HEK293 (cell line): ENCODE results near the gene ROBO1.

ENCODE experiments used
- CTCF ChIA-PET: fragments of 350-600 bp; formaldehyde crosslinking; extraction: SDS; loops from one replicate; lab custom pipeline; 2021; ENCODE audit warnings: antibody characterized with exemption; lab: Yijun Ruan, JAX
- POLR2A ChIA-PET: fragments of 300-600 bp; formaldehyde crosslinking; extraction: SDS; loops from one replicate; lab custom pipeline; 2020; ENCODE audit warnings: antibody characterized with exemption, inconsistent platforms; lab: Yijun Ruan, JAX
- H3K27ac ChIP-seq: fragments of 200-500 bp; sonication (Bioruptor generic); 2 replicates; pipeline ENCODE4 v1.5.1; 2014; ENCODE audit warnings: low read depth, low read length, control low read depth, inconsistent platforms; ENCODE audit errors: extremely low read depth
- H3K36me3 ChIP-seq, 2 experiments: fragments of 200-500 bp in 1 of 2; sonication (Bioruptor generic) in 1 of 2; 1 replicate in 1 of 2; 2 replicates in 1 of 2; pipeline ENCODE4 v1.5.1; 2014 to 2017; ENCODE audit warnings: inconsistent platforms in 2 of 2, low read length in 2 of 2; ENCODE audit not compliant: control insufficient read depth in 2 of 2, insufficient read depth in 1 of 2
- H3K4me1 ChIP-seq: fragments of 200-500 bp; sonication (Bioruptor generic); 2 replicates; pipeline ENCODE4 v1.5.1; 2014; ENCODE audit warnings: mild to moderate bottlenecking, low read length, inconsistent platforms; ENCODE audit not compliant: control insufficient read depth, insufficient read depth
- H3K4me3 ChIP-seq: 2 replicates; pipeline ENCODE4 v1.5.1; 2011; ENCODE audit warnings: low read depth, mild to moderate bottlenecking, control low read depth, low read length, moderate library complexity
- H3K9me3 ChIP-seq: fragments of 200-500 bp; sonication (Bioruptor generic); 2 replicates; pipeline ENCODE4 v1.5.1; 2014; ENCODE audit warnings: low read depth, low read length, inconsistent platforms; ENCODE audit not compliant: control insufficient read depth, insufficient read depth
- ATF2 ChIP-seq: fragments of 450-650 bp; formaldehyde crosslinking; IDR thresholded peaks from 2 replicates; pipeline ENCODE4 v1.5.1; 2016; ENCODE audit warnings: missing biosample characterization, missing genetic modification characterization, low read depth
- BCL11A ChIP-seq: fragments of 450-650 bp; formaldehyde crosslinking; IDR thresholded peaks from 2 replicates; pipeline ENCODE4 v1.5.1; 2016; ENCODE audit warnings: low read depth, missing biosample characterization, missing genetic modification characterization
- GLI4 ChIP-seq: fragments of 450-650 bp; formaldehyde crosslinking; IDR thresholded peaks from 2 replicates; pipeline ENCODE4 v1.5.1; 2016; ENCODE audit warnings: missing biosample characterization, missing genetic modification characterization
- HOXA7 ChIP-seq: sonication (generic); formaldehyde crosslinking; IDR thresholded peaks from 2 replicates; pipeline ENCODE4 v1.8.1; 2022; ENCODE audit warnings: missing genetic modification reagents, borderline replicate concordance
- KLF9 ChIP-seq: fragments of 450-650 bp; formaldehyde crosslinking; IDR thresholded peaks from 2 replicates; pipeline ENCODE4 v1.5.1; 2016; ENCODE audit warnings: missing biosample characterization, missing genetic modification characterization, low read depth
- OSR2 ChIP-seq: fragments of 450-650 bp; formaldehyde crosslinking; IDR thresholded peaks from 2 replicates; pipeline ENCODE4 v1.5.1; 2016; ENCODE audit warnings: missing biosample characterization, missing genetic modification characterization
- ZBTB6 ChIP-seq: fragments of 450-650 bp; formaldehyde crosslinking; IDR thresholded peaks from 2 replicates; pipeline ENCODE4 v1.5.1; 2017; ENCODE audit warnings: missing biosample characterization, missing genetic modification characterization
- ZNF146 ChIP-seq: fragments of 450-650 bp; formaldehyde crosslinking; IDR thresholded peaks from 2 replicates; pipeline ENCODE4 v1.5.1; 2016; ENCODE audit warnings: missing biosample characterization, missing genetic modification characterization
- ZNF157 ChIP-seq: fragments of 450-650 bp; formaldehyde crosslinking; IDR thresholded peaks from 2 replicates; pipeline ENCODE4 v1.5.1; 2016; ENCODE audit warnings: missing biosample characterization, missing genetic modification characterization
- ZNF2 ChIP-seq: fragments of 450-650 bp; formaldehyde crosslinking; IDR thresholded peaks from 2 replicates; pipeline ENCODE4 v1.5.1; 2016; ENCODE audit warnings: missing biosample characterization, missing genetic modification characterization
- ZNF211 ChIP-seq: fragments of 450-650 bp; formaldehyde crosslinking; IDR thresholded peaks from 2 replicates; pipeline ENCODE4 v1.5.1; 2016; ENCODE audit warnings: low read depth, missing biosample characterization, missing genetic modification characterization
- ZNF292 ChIP-seq: fragments of 450-650 bp; formaldehyde crosslinking; IDR thresholded peaks from 2 replicates; pipeline ENCODE4 v1.5.1; 2016; ENCODE audit warnings: low read depth, missing biosample characterization, missing genetic modification characterization, borderline replicate concordance
- ZNF473 ChIP-seq: fragments of 450-650 bp; formaldehyde crosslinking; IDR thresholded peaks from 2 replicates; pipeline ENCODE4 v1.5.1; 2017; ENCODE audit warnings: missing biosample characterization, missing genetic modification characterization
- ZNF518A ChIP-seq: fragments of 450-650 bp; formaldehyde crosslinking; conservative IDR thresholded peaks from 2 replicates; pipeline ENCODE4 v1.5.1; 2016; ENCODE audit warnings: low read depth, missing biosample characterization, missing genetic modification characterization
- ZNF521 ChIP-seq: fragments of 450-650 bp; formaldehyde crosslinking; IDR thresholded peaks from 2 replicates; pipeline ENCODE4 v1.5.1; 2017; ENCODE audit warnings: missing biosample characterization, mild to moderate bottlenecking, missing genetic modification characterization
- ZNF529 ChIP-seq: fragments of 450-650 bp; formaldehyde crosslinking; IDR thresholded peaks from 2 replicates; pipeline ENCODE4 v1.5.1; 2017; ENCODE audit warnings: missing genetic modification characterization, missing biosample characterization; ENCODE audit not compliant: insufficient replicate concordance
- ZNF530 ChIP-seq: fragments of 450-650 bp; formaldehyde crosslinking; IDR thresholded peaks from 2 replicates; pipeline ENCODE4 v1.5.1; 2016; ENCODE audit warnings: low read depth, missing biosample characterization, missing genetic modification characterization
- ZNF621 ChIP-seq: fragments of 450-650 bp; formaldehyde crosslinking; IDR thresholded peaks from 2 replicates; pipeline ENCODE4 v1.5.1; 2017; ENCODE audit warnings: missing biosample characterization, missing genetic modification characterization
- ZNF654 ChIP-seq: fragments of 450-650 bp; formaldehyde crosslinking; IDR thresholded peaks from 2 replicates; pipeline ENCODE4 v1.5.1; 2016; ENCODE audit warnings: low read depth, missing biosample characterization, missing genetic modification characterization
- ZNF677 ChIP-seq: fragments of 450-650 bp; IDR thresholded peaks from 2 replicates; pipeline ENCODE4 v1.5.0; 2018; ENCODE audit warnings: missing biosample characterization, mild to moderate bottlenecking, missing genetic modification characterization, moderate library complexity
- ZNF707 ChIP-seq: fragments of 450-650 bp; formaldehyde crosslinking; IDR thresholded peaks from 2 replicates; pipeline ENCODE4 v1.5.1; 2016; ENCODE audit warnings: missing biosample characterization, missing genetic modification characterization
- ZNF830 ChIP-seq: fragments of 450-650 bp; IDR thresholded peaks from 2 replicates; pipeline ENCODE4 v1.5.0; 2018; ENCODE audit warnings: missing biosample characterization, missing genetic modification characterization, low read depth, mild to moderate bottlenecking, moderate library complexity
- ZSCAN5A ChIP-seq: fragments of 450-650 bp; formaldehyde crosslinking; IDR thresholded peaks from 2 replicates; pipeline ENCODE4 v1.5.1; 2016; ENCODE audit warnings: missing biosample characterization, missing genetic modification characterization

The ROBO1 gene

GRCh38 chr3:78838362-78838761 lies 929.4 kb downstream of the ROBO1 start (continued):
- no peak for TF ChIP-seq ATF2
- TF ChIP-seq ZNF157 (tag by site-specific recombination) = no peak
- TF ChIP-seq BCL11A (tag by site-specific recombination) = no peak
- TF ChIP-seq ZNF677 (tag by site-specific recombination) = no peak
- no peak for TF ChIP-seq ZNF530 (tag by site-specific recombination)
- no peak for TF ChIP-seq OSR2 (tag by site-specific recombination)
- no peak for TF ChIP-seq ZNF521
- TF ChIP-seq ZNF654 (tag by site-specific recombination) = no peak
- no peak for TF ChIP-seq ZNF292
- TF ChIP-seq ZNF529 = no peak
- no peak for TF ChIP-seq ZNF707

GRCh38 chr3:78834910-78835309 lies 932.9 kb downstream of the ROBO1 start:
- Histone ChIP-seq H3K27ac (no peak overlapping the region), H3K9me3 (no peaks in the 10 kb centered on the region), H3K36me3 (no peaks in the 10 kb centered on the region), H3K4me3 (no peak overlapping the region), H3K4me1 (no peaks in the 10 kb centered on the region; the same call in 1 of the 2 replicates)
- POLR2A ChIA-PET = no interaction called here
- CTCF ChIA-PET = no interaction called here
- TF ChIP-seq GLI4 (tag by site-specific recombination) = no peak
- no peak for TF ChIP-seq ZNF211 (tag by site-specific recombination)
- TF ChIP-seq ZNF830 (tag by site-specific recombination) = no peak
- TF ChIP-seq ZNF2 (tag by site-specific recombination) = no peak
- TF ChIP-seq ZNF146 (tag by site-specific recombination) = no peak
- no peak for TF ChIP-seq ZNF677 (tag by site-specific recombination)
- TF ChIP-seq ZNF621 (tag by site-specific recombination) = no peak
- TF ChIP-seq ZNF473 (tag by site-specific recombination) = no peak
- no peak for TF ChIP-seq KLF9 (tag by site-specific recombination)
- no peak for TF ChIP-seq ZSCAN5A
- TF ChIP-seq HOXA7 = no peak
- TF ChIP-seq ZNF518A (tag by site-specific recombination) = no peak
- no peak for TF ChIP-seq ZBTB6 (tag by site-specific recombination)
